ENCODE data around the gene ZNF462.

DNA sequence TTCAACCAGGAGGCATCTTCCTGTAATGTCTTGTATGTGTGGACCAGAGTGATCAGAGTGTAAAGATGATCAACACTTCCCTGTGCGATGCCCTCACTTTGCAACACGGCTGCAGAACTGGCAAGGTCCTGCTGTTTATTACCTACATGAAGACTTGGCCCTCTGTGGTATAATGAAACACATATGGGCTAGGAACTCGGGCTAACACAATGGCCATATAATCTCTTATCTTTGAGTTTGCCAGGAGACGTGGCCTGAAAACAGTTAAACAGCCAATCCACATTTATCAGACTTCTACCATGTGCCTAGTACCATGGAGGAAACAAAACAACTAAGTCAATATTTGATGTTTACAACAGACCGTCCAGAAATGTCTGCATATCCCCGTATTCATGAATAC is 145.5 kb downstream of the ZNF462 start:
- TF ChIP-seq YY1 (IDR thresholded peaks at IDR 0.05; ENCODE audit: insufficient read depth, insufficient read length) (no peak), SUZ12 (IDR thresholded peaks at IDR 0.05; ENCODE audit: extremely low read depth, insufficient read depth, insufficient read length) (no peak), ZNF274 (IDR thresholded peaks at IDR 0.05; ENCODE audit: low read depth, low read length) (no peak)
